Vagina (tissue), 2 donors: ENCODE measurements around the gene ZNF292. TPM values are rescaled to one million over a fixed set of nuclear protein-coding genes. Genes with fewer than 3 reads are reported as not detected.

ENCODE experiments used
- DNase-seq, 2 donors: peaks; one replicate each; pipeline ENCODE4 v3.0.0-alpha.2; 2017; ENCODE audit errors: extremely low spot score in 2 of 2
- H3K27ac ChIP-seq: fragments of 200-600 bp; sonication (generic); one replicate; pipeline ENCODE4 v1.5.1; 2019
- H3K27me3 ChIP-seq: fragments of 200-600 bp; sonication (generic); one replicate; pipeline ENCODE4 v1.5.1; 2019
- H3K36me3 ChIP-seq, 2 donors: fragments of 200-600 bp; sonication (generic); one replicate each; pipeline ENCODE4 v1.5.1; 2017 to 2019
- H3K4me1 ChIP-seq: fragments of 200-600 bp; sonication (generic); one replicate; pipeline ENCODE4 v1.5.1; 2019
- H3K4me3 ChIP-seq, 2 donors: fragments of 200-600 bp; sonication (generic); 1 replicate in 1 of 2; 2 replicates in 1 of 2; pipeline ENCODE4 v1.5.1; 2016 to 2019
- H3K9me3 ChIP-seq: fragments of 200-600 bp; sonication (generic); one replicate; pipeline ENCODE4 v1.5.1; 2019
- POLR2A ChIP-seq, 2 donors: fragments of 450-650 bp; IDR thresholded peaks; one replicate each; pipeline ENCODE4 v1.6.1; 2017; ENCODE audit warnings: antibody characterized with exemption in 2 of 2, mild to moderate bottlenecking in 2 of 2, moderate library complexity in 2 of 2
- POLR2AphosphoS5 ChIP-seq, 2 donors: sonication (generic); formaldehyde crosslinking; IDR thresholded peaks; one replicate each; pipeline ENCODE4 v1.9.0; 2017; ENCODE audit warnings: antibody characterized with exemption in 2 of 2, mild to moderate bottlenecking in 2 of 2, low read depth in 1 of 2; ENCODE audit not compliant: insufficient read depth in 1 of 2
- intact Hi-C: fragments of 100-400 bp; cut with DNase I; formaldehyde crosslinking; loops from one replicate; pipeline ENCODE4 v1.15.1; 2023
- total RNA-seq: library from RNA; depleted of rRNA; stranded (reverse); fragments of >200 nt; gene quantifications from one replicate; pipeline ENCODE4 v1.2.3, GENCODE V29; 2016
- TF ChIP-seq, protein P1 (sequence below), 3 experiments: fragments of 450-650 bp in 2 of 3; fragments of 200-600 bp in 1 of 3; sonication (generic) in 1 of 3; IDR thresholded peaks; one replicate each; pipeline ENCODE4 v1.5.1; 2017 to 2019; ENCODE audit warnings: antibody characterized with exemption in 3 of 3, mild to moderate bottlenecking in 2 of 3, moderate library complexity in 2 of 3

The ZNF292 gene
- total RNA-seq, 1 donor from 2014 or later: 41.5 TPM

DNA sequence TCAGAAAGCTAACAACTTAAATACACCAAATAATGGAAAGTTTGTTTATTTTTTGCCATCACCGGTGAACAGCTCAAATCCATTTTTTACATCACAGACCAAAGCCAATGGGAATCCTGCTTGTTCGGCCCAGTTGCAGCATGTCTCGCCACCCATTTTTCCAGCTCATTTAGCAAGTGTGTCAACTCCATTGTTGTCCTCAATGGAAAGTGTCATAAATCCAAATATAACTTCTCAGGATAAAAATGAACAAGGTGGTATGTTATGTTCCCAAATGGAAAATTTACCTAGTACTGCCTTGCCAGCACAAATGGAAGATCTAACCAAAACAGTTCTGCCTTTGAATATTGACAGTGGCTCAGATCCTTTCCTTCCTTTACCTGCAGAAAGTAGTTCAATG lies 101.7 kb downstream of the ZNF292 start:
- Histone ChIP-seq H3K4me3 (no peak overlapping the region), H3K9me3 (no peaks in the 10 kb centered on the region), H3K4me1 (no peaks in the 10 kb centered on the region), H3K27me3 (no peaks in the 10 kb centered on the region), H3K27ac (no peak overlapping the region), H3K36me3 (peaks cover 6 to 38% of the 10 kb centered on the region in 2 donors)
- DNase-seq: no peak
- intact Hi-C loops: no loop called here
- TF ChIP-seq, protein P1, sequence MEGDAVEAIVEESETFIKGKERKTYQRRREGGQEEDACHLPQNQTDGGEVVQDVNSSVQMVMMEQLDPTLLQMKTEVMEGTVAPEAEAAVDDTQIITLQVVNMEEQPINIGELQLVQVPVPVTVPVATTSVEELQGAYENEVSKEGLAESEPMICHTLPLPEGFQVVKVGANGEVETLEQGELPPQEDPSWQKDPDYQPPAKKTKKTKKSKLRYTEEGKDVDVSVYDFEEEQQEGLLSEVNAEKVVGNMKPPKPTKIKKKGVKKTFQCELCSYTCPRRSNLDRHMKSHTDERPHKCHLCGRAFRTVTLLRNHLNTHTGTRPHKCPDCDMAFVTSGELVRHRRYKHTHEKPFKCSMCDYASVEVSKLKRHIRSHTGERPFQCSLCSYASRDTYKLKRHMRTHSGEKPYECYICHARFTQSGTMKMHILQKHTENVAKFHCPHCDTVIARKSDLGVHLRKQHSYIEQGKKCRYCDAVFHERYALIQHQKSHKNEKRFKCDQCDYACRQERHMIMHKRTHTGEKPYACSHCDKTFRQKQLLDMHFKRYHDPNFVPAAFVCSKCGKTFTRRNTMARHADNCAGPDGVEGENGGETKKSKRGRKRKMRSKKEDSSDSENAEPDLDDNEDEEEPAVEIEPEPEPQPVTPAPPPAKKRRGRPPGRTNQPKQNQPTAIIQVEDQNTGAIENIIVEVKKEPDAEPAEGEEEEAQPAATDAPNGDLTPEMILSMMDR (IDR thresholded peaks at IDR 0.05): no peak
- no peak for TF ChIP-seq POLR2A (IDR thresholded peaks at IDR 0.05)
- no peak for TF ChIP-seq POLR2AphosphoS5 (IDR thresholded peaks at IDR 0.05; ENCODE audit: insufficient read depth in 1 of 2, low read depth in 1 of 2)

DNA sequence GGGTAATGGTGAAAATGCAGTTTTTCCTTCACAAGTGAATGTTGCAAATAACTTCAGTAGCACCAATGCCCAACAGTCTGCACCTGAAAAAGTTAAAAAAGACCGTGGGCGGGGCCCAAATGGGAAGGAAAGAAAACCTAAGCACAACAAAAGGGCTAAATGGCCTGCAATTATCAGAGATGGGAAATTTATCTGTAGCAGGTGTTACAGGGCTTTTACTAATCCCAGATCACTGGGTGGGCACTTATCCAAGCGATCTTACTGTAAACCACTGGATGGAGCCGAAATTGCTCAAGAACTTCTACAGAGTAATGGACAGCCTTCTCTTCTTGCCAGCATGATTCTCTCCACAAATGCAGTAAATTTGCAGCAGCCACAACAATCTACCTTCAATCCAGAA lies 102.2 kb downstream of the ZNF292 start:
- Histone ChIP-seq H3K4me1 (no peaks in the 10 kb centered on the region), H3K27ac (no peak overlapping the region), H3K36me3 (peaks cover 6 to 33% of the 10 kb centered on the region in 2 donors), H3K9me3 (no peaks in the 10 kb centered on the region), H3K4me3 (no peak overlapping the region), H3K27me3 (no peaks in the 10 kb centered on the region)
- intact Hi-C loops: no loop called here
- no peak for DNase-seq
- TF ChIP-seq, protein P1 (IDR thresholded peaks at IDR 0.05): no peak
- TF ChIP-seq POLR2AphosphoS5 (IDR thresholded peaks at IDR 0.05; ENCODE audit: insufficient read depth in 1 of 2, low read depth in 1 of 2) (no peak), POLR2A (IDR thresholded peaks at IDR 0.05) (no peak)

DNA sequence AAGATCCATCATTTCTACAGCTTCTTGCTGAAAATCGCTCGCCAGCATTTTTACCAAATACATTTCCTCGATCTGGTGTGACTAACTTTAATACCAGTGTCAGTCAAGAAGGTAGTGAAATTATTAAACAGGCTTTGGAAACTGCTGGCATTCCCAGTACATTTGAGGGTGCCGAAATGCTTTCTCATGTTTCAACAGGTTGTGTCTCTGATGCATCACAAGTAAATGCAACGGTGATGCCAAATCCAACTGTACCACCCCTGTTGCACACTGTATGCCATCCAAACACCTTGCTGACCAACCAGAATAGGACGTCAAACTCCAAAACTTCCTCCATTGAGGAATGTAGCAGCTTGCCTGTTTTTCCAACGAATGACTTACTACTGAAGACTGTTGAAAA lies 102.6 kb downstream of the ZNF292 start:
- Histone ChIP-seq H3K9me3 (no peaks in the 10 kb centered on the region), H3K4me1 (no peaks in the 10 kb centered on the region), H3K36me3 (peaks cover 6 to 33% of the 10 kb centered on the region in 2 donors), H3K27ac (no peak overlapping the region), H3K27me3 (no peaks in the 10 kb centered on the region), H3K4me3 (no peak overlapping the region)
- intact Hi-C loops: no loop called here
- no peak for DNase-seq
- TF ChIP-seq POLR2AphosphoS5 (IDR thresholded peaks at IDR 0.05; ENCODE audit: insufficient read depth in 1 of 2, low read depth in 1 of 2) (no peak), POLR2A (IDR thresholded peaks at IDR 0.05) (no peak)
- TF ChIP-seq, protein P1 (IDR thresholded peaks at IDR 0.05): no peak

DNA sequence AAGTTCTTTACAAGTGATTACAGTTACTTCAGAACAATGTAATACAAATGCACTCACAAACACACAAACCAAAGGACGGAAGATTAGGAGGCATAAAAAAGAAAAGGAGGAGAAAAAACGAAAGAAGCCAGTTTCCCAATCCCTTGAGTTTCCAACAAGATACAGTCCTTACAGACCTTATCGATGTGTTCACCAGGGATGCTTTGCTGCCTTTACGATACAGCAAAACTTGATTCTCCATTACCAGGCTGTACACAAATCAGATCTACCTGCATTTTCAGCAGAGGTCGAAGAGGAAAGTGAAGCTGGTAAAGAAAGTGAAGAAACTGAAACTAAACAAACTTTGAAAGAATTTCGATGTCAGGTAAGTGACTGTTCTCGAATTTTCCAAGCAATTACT lies 104.4 kb downstream of the ZNF292 start:
- peaks cover 5 to 22% of the 10 kb centered on the region in 2 donors for H3K36me3 ChIP-seq
- TF ChIP-seq, protein P1 (IDR thresholded peaks at IDR 0.05): no peak
- TF ChIP-seq POLR2A (IDR thresholded peaks at IDR 0.05): no peak
- no peak for TF ChIP-seq POLR2AphosphoS5 (IDR thresholded peaks at IDR 0.05; ENCODE audit: insufficient read depth in 1 of 2, low read depth in 1 of 2)
- H3K4me3 ChIP-seq: no peak overlapping the region
- H3K9me3 ChIP-seq: no peaks in the 10 kb centered on the region
- H3K27me3 ChIP-seq: no peaks in the 10 kb centered on the region
- H3K4me1 ChIP-seq: no peaks in the 10 kb centered on the region
- DNase-seq: no peak
- no peak overlapping the region for H3K27ac ChIP-seq
- intact Hi-C loops: no loop called here

DNA sequence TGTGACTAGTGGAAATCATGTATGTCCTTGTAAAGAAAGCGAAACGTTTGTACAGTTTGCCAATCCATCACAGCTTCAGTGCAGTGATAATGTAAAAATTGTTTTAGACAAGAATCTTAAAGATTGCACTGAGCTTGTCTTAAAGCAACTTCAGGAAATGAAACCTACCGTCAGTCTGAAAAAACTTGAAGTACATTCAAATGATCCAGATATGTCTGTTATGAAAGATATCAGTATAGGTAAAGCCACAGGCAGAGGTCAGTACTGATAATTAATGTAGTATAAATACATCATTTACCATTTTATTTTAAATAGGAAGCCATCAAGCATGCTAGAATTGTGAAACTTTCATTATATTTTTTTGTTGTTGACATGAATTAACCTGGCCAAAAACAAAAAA lies 106.2 kb downstream of the ZNF292 start:
- Histone ChIP-seq H3K27me3 (no peaks in the 10 kb centered on the region), H3K27ac (no peak overlapping the region), H3K9me3 (no peaks in the 10 kb centered on the region), H3K36me3 (peaks cover 0 to 7% of the 10 kb centered on the region in 2 donors), H3K4me1 (no peaks in the 10 kb centered on the region), H3K4me3 (no peak overlapping the region)
- TF ChIP-seq POLR2AphosphoS5 (IDR thresholded peaks at IDR 0.05; ENCODE audit: insufficient read depth in 1 of 2, low read depth in 1 of 2) (no peak), POLR2A (IDR thresholded peaks at IDR 0.05) (no peak)
- TF ChIP-seq, protein P1 (IDR thresholded peaks at IDR 0.05): no peak
- no peak for DNase-seq
- intact Hi-C loops: no loop called here
